Measurements from ENCODE around the gene WDTC1.
"Not testable (repeated sequence)": the region's sequence is repeated elsewhere in the genome, so short reads cannot be mapped to it uniquely, and the experiment has no call there.

- TF ChIP-seq ELF1 (IDR thresholded peaks at IDR 0.05; ENCODE audit: borderline replicate concordance, low read depth); CTCF (IDR thresholded peaks at IDR 0.05 in 2 of 3, conservative IDR thresholded peaks at IDR 0.05 in 1 of 3; ENCODE audit: borderline replicate concordance in 1 of 3, insufficient read depth in 1 of 3, low read depth in 2 of 3, low read length in 2 of 3); CEBPB (IDR thresholded peaks at IDR 0.05; ENCODE audit: low read depth); JUND (IDR thresholded peaks at IDR 0.05); EZH2phosphoT487 (IDR thresholded peaks at IDR 0.05; ENCODE audit: borderline replicate concordance); EGR1 (IDR thresholded peaks at IDR 0.05; ENCODE audit: low read depth): not testable (repeated sequence)
These were observed 49.8 kb upstream of the WDTC1 start for GRCh38 chr1:27184665-27185064.

Data from HCT116 (cell line).